GM21515 (cell line): Measurements from ENCODE around the gene SHD.
"Not testable (repeated sequence)": the region's sequence is repeated elsewhere in the genome, so short reads cannot be mapped to it uniquely, and the experiment has no call there.

Experiments
- ATAC-seq: cut with Tn5 transposase; IDR thresholded peaks from one replicate; pipeline ENCODE4 v1.9.1; 2021; ENCODE audit not compliant: unreplicated experiment

SHD gene

GRCh38 chr19:4278419-4279266 is at the start of gene SHD:
TSS of gene SHD (plus strand) at chr19:4279266. CDS start at chr19:4280064, 798 bp downstream.
- ATAC-seq: no peak

GRCh38 chr19:4230237-4230636 is 48.8 kb upstream of the SHD start:
- not testable (repeated sequence) for ATAC-seq

GRCh38 chr19:4231521-4231920 is 47.5 kb upstream of the SHD start:
- not testable (repeated sequence) for ATAC-seq

- ATAC-seq: not testable (repeated sequence)
These were observed 46.9 kb upstream of the SHD start for GRCh38 chr19:4232139-4232538.

- no peak for ATAC-seq
These were observed 46.3 kb upstream of the SHD start for GRCh38 chr19:4232614-4233281.

- no peak for ATAC-seq
These were observed 45.7 kb upstream of the SHD start for GRCh38 chr19:4233282-4233853.

GRCh38 chr19:4234142-4234861 is 44.8 kb upstream of the SHD start:
- ATAC-seq: no peak

- no peak for ATAC-seq
These were observed 44.2 kb upstream of the SHD start for GRCh38 chr19:4234862-4235201.

- not testable (repeated sequence) for ATAC-seq
These were observed 41.6 kb upstream of the SHD start for GRCh38 chr19:4237510-4237909.

GRCh38 chr19:4238831-4239230 is 40.2 kb upstream of the SHD start:
- ATAC-seq: no peak

- ATAC-seq: no peak
These were observed 37.1 kb upstream of the SHD start for GRCh38 chr19:4241824-4242430.

GRCh38 chr19:4245938-4246337 is 33.1 kb upstream of the SHD start:
- not testable (repeated sequence) for ATAC-seq

- ATAC-seq: peak; percentile 73
These were observed 32.1 kb upstream of the SHD start, which contains the start of gene YJU2 for GRCh38 chr19:4246767-4247593. TSS of gene YJU2 (plus strand) at chr19:4247080. CDS start at chr19:4247147, 67 bp downstream.

GRCh38 chr19:4256563-4256962 is 22.5 kb upstream of the SHD start:
- ATAC-seq: no peak

GRCh38 chr19:4257025-4257424 is 22.0 kb upstream of the SHD start:
- ATAC-seq: no peak

- no peak for ATAC-seq
These were observed 20.9 kb upstream of the SHD start for GRCh38 chr19:4258181-4258580.

GRCh38 chr19:4260613-4261191 is 18.4 kb upstream of the SHD start:
- no peak for ATAC-seq

GRCh38 chr19:4264812-4265211 is 14.3 kb upstream of the SHD start:
- ATAC-seq: no peak

GRCh38 chr19:4266253-4267000 is 12.6 kb upstream of the SHD start:
- ATAC-seq: no peak
